ENCODE measurements around the gene NCS1.

- TF ChIP-seq CTCF (IDR thresholded peaks at IDR 0.05; ENCODE audit: control extremely low read depth in 1 of 3, insufficient read depth in 1 of 3, low read depth in 1 of 3, low read length in 3 of 3) (no peak), EZH2 (IDR thresholded peaks at IDR 0.05; ENCODE audit: low read depth, low read length, severe bottlenecking) (no peak), ATF2 (IDR thresholded peaks at IDR 0.05; ENCODE audit: low read length) (no peak), YY1 (IDR thresholded peaks at IDR 0.05; ENCODE audit: low read depth, low read length) (no peak), CREB1 (IDR thresholded peaks at IDR 0.05) (no peak), HDAC6 (IDR thresholded peaks at IDR 0.05; ENCODE audit: low read depth, low read length) (no peak)
Observed at GRCh38 chr9:130219661-130220096, 47.5 kb downstream of the NCS1 start.

Data from H1 (cell line).